K562 (cell line): Measurements from ENCODE around the gene TGFA. TPM values are rescaled to one million over a fixed set of nuclear protein-coding genes. Genes with fewer than 3 reads are reported as not detected.

Source experiments
- polyA plus RNA-seq, 8 experiments: library from polyadenylated mRNA; depleted of rRNA in 4 of 8; stranded (reverse) in 5 of 8; unstranded in 3 of 8; fragments of >200 nt; fragmentation: Nextera tagmentation in 2 of 8; fragmentation: Illumina TruSeq in 1 of 8; extraction: Ambion mirVana in 2 of 8; extraction: Trizol in 1 of 8; gene quantifications; 2 replicates each; pipeline versions ENCODE4 v1.2.1 to v1.2.3, GENCODE V29; 2011 to 2014; ENCODE audit warnings: inconsistent platforms in 1 of 8, missing spikeins in 1 of 8
- total RNA-seq, 7 experiments: library from RNA; depleted of rRNA in 6 of 7; stranded (reverse); fragments of >200 nt in 6 of 7; fragmentation: Illumina TruSeq in 2 of 7; extraction: Trizol in 2 of 7; gene quantifications; 2 replicates each; pipeline versions ENCODE4 v1.2.1 to v1.2.3, GENCODE V29; 2011 to 2021; ENCODE audit warnings: low replicate concordance in 1 of 7
- TF ChIP-seq, protein P1 (sequence below): sonication (generic); formaldehyde crosslinking; IDR thresholded peaks from 2 replicates; pipeline ENCODE4 v1.8.0; 2022; ENCODE audit warnings: missing genetic modification reagents, mild to moderate bottlenecking, borderline replicate concordance
- TF ChIP-seq, protein P2 (sequence below): fragments of 250-450 bp; sonication (Bioruptor Pico); IDR thresholded peaks from 2 replicates; pipeline ENCODE4 v1.5.0; 2020; ENCODE audit warnings: mild to moderate bottlenecking
- TF ChIP-seq, protein P3 (sequence below), 2 experiments: fragments of 450-650 bp; formaldehyde crosslinking in 1 of 2; IDR thresholded peaks; 2 replicates each; pipeline versions ENCODE4 v1.4.0 to v1.6.1; 2014 to 2020; ENCODE audit warnings: mild to moderate bottlenecking in 2 of 2, borderline replicate concordance in 1 of 2, low read depth in 1 of 2
- TF ChIP-seq, protein P4 (sequence below): fragments of 450-650 bp; IDR thresholded peaks from 2 replicates; pipeline ENCODE4 v1.6.1; 2017; ENCODE audit warnings: antibody characterized with exemption

The TGFA gene
- total and polyA plus RNA-seq, 9 of the 15 experiments (the other 6 are each of a cell fraction or from before 2014, with no cell fraction given), result not detected

DNA sequence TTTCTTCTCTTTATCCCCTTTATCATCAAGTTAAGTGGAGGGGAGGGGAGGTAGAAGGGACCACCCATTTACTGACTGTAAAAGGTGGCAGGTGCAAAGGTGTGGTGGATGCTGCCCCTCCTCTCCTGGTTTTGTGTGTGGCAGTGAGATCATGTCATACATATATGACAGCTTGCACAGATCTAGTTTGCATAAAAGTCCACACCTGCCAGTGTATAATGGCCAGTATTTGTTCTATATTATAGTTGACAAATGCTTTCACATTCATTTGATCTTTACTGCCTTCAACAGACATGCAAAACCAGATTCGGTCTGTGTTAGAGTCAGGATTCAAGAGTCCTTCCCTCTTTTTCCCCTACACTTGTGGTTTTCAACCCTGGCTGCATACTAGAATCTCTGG lies 55.1 kb downstream of the TGFA start (continued):
- TF ChIP-seq, protein P1, sequence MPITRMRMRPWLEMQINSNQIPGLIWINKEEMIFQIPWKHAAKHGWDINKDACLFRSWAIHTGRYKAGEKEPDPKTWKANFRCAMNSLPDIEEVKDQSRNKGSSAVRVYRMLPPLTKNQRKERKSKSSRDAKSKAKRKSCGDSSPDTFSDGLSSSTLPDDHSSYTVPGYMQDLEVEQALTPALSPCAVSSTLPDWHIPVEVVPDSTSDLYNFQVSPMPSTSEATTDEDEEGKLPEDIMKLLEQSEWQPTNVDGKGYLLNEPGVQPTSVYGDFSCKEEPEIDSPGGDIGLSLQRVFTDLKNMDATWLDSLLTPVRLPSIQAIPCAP, result no peak
- TF ChIP-seq, protein P2, sequence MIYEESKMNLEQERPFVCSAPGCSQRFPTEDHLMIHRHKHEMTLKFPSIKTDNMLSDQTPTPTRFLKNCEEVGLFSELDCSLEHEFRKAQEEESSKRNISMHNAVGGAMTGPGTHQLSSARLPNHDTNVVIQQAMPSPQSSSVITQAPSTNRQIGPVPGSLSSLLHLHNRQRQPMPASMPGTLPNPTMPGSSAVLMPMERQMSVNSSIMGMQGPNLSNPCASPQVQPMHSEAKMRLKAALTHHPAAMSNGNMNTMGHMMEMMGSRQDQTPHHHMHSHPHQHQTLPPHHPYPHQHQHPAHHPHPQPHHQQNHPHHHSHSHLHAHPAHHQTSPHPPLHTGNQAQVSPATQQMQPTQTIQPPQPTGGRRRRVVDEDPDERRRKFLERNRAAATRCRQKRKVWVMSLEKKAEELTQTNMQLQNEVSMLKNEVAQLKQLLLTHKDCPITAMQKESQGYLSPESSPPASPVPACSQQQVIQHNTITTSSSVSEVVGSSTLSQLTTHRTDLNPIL, result no peak
- TF ChIP-seq, protein P3, sequence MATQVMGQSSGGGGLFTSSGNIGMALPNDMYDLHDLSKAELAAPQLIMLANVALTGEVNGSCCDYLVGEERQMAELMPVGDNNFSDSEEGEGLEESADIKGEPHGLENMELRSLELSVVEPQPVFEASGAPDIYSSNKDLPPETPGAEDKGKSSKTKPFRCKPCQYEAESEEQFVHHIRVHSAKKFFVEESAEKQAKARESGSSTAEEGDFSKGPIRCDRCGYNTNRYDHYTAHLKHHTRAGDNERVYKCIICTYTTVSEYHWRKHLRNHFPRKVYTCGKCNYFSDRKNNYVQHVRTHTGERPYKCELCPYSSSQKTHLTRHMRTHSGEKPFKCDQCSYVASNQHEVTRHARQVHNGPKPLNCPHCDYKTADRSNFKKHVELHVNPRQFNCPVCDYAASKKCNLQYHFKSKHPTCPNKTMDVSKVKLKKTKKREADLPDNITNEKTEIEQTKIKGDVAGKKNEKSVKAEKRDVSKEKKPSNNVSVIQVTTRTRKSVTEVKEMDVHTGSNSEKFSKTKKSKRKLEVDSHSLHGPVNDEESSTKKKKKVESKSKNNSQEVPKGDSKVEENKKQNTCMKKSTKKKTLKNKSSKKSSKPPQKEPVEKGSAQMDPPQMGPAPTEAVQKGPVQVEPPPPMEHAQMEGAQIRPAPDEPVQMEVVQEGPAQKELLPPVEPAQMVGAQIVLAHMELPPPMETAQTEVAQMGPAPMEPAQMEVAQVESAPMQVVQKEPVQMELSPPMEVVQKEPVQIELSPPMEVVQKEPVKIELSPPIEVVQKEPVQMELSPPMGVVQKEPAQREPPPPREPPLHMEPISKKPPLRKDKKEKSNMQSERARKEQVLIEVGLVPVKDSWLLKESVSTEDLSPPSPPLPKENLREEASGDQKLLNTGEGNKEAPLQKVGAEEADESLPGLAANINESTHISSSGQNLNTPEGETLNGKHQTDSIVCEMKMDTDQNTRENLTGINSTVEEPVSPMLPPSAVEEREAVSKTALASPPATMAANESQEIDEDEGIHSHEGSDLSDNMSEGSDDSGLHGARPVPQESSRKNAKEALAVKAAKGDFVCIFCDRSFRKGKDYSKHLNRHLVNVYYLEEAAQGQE (IDR thresholded peaks at IDR 0.05; ENCODE audit: borderline replicate concordance), result no peak
- TF ChIP-seq, protein P3 (CRISPR knock-in tag; IDR thresholded peaks at IDR 0.05; ENCODE audit: low read depth), result no peak
- TF ChIP-seq, protein P4, sequence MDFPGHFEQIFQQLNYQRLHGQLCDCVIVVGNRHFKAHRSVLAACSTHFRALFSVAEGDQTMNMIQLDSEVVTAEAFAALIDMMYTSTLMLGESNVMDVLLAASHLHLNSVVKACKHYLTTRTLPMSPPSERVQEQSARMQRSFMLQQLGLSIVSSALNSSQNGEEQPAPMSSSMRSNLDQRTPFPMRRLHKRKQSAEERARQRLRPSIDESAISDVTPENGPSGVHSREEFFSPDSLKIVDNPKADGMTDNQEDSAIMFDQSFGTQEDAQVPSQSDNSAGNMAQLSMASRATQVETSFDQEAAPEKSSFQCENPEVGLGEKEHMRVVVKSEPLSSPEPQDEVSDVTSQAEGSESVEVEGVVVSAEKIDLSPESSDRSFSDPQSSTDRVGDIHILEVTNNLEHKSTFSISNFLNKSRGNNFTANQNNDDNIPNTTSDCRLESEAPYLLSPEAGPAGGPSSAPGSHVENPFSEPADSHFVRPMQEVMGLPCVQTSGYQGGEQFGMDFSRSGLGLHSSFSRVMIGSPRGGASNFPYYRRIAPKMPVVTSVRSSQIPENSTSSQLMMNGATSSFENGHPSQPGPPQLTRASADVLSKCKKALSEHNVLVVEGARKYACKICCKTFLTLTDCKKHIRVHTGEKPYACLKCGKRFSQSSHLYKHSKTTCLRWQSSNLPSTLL, result no peak
